GM19467 (cell line): Measurements from ENCODE around the gene BOK.
"Not testable (repeated sequence)": the region's sequence is repeated elsewhere in the genome, so short reads cannot be mapped to it uniquely, and the experiment has no call there.

Experiments used
- ATAC-seq: cut with Tn5 transposase; IDR thresholded peaks from one replicate; pipeline ENCODE4 v1.9.1; 2021; ENCODE audit warnings: mild to moderate bottlenecking, moderate library complexity; ENCODE audit not compliant: unreplicated experiment

The BOK gene

GRCh38 chr2:241555711-241556110, 2.8 kb upstream of the BOK start:
- no peak for ATAC-seq

- ATAC-seq, result no peak
Measured at GRCh38 chr2:241556746-241557145, 1.8 kb upstream of the BOK start.

DNA sequence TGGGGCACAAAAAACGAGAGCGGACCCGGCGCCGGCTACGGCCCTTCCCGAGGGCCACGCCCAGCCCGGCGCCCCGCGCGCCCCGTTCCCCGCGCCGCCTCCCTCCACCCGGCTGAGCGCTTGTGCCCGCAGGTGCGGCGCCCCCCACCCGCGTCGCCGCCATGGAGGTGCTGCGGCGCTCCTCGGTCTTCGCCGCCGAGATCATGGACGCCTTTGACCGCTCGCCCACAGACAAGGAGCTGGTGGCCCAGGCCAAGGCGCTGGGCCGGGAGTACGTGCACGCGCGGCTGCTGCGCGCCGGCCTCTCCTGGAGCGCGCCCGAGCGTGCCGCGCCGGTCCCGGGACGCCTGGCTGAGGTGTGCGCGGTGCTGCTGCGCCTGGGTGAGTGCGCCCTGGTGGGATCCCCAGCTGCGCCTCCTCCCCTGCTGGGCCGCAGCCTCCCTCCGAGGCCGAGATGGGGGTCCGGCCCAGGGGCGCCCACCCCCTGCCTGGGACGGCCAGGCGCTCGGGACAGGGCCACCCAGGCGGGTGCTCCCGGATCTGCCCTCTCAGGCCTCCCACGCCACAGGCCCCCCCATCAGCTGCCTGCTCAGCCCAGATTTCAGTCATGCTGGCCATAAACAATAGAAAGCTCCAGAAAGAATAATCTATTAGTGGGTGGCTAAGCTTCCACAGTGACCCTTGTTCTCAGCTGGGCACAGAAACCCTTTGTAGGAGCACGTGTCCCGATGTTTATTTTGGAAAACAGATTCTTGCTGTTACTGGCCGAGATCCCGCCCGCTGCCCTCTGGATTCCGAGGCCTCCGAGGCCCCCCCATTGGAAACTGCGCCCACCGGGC, 997 bp downstream of the BOK start:
- no peak for ATAC-seq

- ATAC-seq, result no peak
Measured at GRCh38 chr2:241560162-241560882, 1.8 kb downstream of the BOK start.

DNA sequence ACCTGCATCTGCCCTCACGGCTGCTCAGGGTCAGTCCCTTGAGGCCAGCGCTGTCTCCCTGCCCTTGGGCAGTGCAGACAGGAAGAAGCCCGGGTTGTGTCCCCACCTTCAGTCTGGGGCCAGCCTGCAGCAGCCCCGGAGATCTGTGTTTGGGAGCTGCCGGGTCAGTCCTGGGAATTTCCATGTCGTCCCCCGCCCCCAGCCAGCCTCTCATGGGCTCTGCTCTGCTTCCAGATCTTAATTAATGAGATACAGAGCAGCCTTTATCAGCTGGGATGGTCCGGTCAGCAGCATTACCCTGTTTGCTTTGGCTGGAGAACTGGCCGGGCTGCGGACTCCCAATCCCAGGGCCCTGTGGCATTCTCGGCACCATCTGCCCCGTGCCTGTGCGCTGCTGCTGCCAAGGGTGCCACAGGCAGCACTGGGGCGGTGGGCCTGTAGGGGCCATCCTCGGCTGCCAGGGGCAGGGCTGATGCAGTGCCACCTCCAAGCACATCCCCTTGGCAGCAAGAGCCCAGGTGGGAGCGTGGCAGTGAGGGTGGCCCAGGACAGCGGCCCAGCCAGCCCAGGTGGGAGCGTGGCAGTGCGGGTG, 2.4 kb downstream of the BOK start:
- ATAC-seq, result no peak

- ATAC-seq, result no peak
Measured at GRCh38 chr2:241561832-241562231, 3.3 kb downstream of the BOK start.

DNA sequence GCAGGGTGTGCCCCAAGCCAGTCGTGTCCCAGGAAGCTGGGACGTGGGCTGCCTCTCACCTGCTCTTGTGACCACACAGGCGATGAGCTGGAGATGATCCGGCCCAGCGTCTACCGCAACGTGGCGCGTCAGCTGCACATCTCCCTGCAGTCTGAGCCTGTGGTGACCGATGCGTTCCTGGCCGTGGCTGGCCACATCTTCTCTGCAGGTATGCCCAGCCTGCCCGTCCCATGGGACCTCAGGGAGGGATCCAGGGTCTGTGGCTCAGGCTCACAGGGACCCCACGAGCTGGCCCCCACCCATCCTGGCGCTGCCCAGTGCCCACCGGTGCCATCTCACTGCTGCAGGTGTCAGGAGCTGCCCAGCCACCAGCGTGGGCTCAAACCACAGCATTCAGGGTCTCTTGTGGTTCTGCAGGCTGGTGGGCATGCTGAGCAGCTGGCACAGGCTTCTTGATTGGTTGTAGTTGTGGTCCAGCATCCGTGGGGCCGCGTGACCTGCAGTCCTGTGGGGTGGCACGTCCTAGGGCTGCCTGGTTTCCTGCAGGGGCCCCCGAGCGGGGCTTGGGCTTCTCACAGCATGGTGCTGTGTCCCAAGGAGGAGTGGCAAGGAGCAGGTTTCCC, 3.8 kb downstream of the BOK start:
- no peak for ATAC-seq

GRCh38 chr2:241563031-241563507, 4.5 kb downstream of the BOK start:
- no peak for ATAC-seq

GRCh38 chr2:241563571-241563980, 5.0 kb downstream of the BOK start:
- no peak for ATAC-seq

DNA sequence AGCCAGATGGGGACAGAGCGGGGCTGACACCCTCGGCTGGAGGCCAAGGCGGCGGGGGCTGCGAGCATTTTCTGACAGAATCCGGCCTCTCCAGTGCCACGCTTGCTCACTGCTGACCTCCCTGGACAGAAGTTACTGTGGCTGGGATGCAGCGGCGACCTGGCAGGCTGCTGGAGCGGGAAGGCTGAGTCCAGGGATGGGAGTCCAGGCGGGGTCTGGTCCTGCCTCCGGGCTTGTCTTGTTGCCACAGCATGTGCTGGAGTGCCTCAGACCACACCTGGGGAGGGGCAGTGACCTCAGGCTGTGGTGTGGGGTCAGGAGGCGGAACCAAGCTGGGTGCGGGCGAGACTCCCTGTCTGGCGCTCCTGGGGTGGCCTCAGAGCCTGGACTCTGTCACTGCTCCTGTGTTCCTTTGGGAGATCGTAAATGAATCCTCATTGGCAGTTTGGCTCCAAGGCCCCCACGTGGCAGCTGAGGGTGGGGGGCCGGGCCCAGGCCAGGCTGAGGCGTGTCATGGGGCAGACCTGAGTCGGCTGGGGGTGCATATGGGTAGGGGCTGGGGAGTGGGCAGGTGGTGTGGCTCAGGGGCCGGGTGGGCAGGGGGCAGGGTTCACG, 5.5 kb downstream of the BOK start:
- no peak for ATAC-seq

DNA sequence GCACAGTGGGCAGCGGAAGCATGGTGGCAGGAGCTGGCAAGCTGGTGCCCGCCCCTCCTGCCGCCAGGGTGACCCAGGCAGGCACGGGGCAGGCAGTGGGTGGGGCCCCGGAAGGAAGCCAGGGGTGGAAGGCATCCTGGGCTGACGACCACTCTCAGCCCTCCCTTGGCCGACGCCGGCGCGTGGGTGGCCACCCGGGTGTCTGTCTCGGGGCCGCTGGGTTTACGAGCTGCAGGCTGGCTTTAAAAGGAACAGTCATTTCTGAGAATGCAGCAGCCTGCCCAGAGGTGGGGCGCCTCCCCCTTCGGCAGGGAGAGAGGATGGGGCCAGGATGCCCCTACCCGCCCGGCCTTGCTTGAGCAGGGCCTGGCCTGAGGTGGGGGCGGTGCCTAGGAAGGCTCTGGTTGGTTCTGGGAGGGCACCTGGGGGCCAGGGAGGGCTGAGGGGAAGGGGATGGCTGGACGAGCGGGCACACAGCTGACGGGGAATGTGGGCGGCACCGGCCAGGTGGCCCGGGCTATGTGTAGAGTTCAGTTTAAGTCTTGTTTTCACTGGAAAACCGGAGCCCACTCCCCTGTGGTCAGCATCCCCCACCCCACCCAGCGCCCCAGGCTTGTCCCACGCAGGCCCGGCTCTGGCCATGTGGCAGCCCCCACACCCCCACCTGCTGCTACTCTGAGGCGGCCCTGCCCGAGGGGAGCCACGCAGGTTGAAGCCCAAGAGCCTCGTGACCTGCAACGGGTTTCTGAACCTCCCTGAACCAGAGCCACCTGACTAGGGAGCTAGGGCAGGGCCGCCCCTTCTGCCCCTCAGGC, 6.3 kb downstream of the BOK start:
- no peak for ATAC-seq

DNA sequence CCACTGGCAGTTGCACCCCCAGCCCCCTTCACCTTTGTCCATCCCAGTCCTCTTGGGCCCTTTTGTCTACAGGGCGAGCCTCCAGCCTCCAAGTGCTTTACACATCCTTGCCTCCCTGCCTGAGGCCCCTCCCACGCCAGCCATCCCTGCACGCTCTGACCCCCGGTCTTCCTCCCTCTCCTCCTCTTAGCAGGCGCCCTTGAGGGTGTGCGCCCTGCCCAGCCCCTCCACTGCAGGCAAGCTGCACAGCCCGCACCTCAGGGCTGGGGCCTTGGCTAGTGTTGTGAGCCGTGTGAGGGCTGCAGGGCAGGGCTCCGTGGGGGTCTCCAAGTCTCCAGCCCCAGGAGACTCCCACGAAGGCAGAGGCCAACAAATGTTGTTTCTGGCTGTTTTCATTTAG, 6.9 kb downstream of the BOK start:
- no peak for ATAC-seq

DNA sequence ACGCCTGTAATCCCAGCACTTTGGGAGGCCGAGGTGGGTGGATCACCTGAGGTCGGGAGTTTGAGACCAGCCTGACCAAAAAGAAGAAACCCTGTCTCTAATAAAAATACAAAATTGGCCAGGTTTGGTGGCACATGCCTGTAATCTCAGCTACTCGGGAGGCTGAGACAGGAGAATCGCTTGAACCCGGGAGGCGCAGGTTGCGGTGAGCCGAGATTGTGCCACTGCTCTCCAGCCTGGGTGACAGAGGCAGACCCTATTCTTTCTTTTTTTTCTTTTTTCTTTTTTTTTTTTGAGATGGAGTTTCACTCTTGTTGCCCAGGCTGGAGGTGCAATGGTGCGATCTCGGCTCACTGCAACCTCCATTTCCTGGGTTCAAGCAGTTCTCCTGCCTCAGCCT, 7.5 kb downstream of the BOK start:
- not testable (repeated sequence) for ATAC-seq

- no peak for ATAC-seq
Measured at GRCh38 chr2:241566468-241566867, 7.9 kb downstream of the BOK start.

DNA sequence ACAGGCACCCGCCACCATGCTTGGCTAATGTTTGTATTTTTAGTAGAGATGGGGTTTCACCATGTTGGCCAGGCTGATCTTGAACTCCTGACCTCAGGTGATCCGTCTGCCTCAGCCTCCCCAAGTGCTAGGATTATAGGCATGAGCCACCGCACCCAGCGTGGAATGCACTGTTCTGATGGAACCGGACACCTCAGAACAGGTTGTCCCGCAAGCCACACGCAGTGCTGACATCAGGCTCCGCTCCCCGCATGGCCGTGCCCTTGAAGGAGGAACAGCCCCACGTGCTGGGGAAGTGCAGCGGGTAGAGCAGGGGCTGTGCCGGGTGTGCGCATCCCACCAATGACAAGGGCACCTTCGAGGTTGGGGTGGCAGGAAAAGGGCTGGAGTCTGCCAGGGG, 8.7 kb downstream of the BOK start:
- ATAC-seq, result not testable (repeated sequence)

DNA sequence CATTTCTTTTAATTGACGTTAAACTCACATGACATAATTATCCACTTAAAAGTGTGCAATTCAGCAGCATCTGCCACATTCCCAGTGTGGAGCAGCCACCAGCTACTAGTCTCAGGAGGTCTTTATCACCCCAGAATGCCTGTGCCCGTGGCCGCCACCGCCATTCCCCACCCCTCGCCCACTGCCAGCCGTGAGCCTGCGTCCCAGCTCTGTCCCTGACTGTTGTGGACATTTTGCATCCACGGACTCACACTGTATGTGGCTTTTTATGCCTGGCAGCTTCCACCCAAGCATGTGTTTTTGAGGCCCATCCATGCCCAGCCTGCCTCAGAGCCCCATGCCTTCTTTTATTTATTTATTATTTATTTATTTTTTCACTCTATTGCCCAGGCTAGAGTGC, 9.2 kb downstream of the BOK start:
- no peak for ATAC-seq

- ATAC-seq, result no peak
Measured at GRCh38 chr2:241568726-241569125, 10.2 kb downstream of the BOK start.

GRCh38 chr2:241569831-241570281, 11.3 kb downstream of the BOK start:
- ATAC-seq, result no peak

- ATAC-seq, result no peak
Measured at GRCh38 chr2:241570961-241571581, 12.5 kb downstream of the BOK start.
